Measurements from ENCODE around the gene RHCG. TPM values are rescaled to one million over a fixed set of nuclear protein-coding genes. Genes with fewer than 3 reads are reported as not detected.

Gene RHCG
- 1.0 TPM for total RNA-seq

GRCh38 chr15:89496155-89497098, at the start of gene RHCG:
RHCG (minus strand) TSS chr15:89496583; CDS start chr15:89496544, 39 bp downstream.

Other genes starting within 250 kb of the RHCG start
- 51.6 TPM for gene POLG, start 161.8 kb downstream of the RHCG start, total RNA-seq
- gene TICRR, start 78.9 kb upstream of the RHCG start, total RNA-seq = 2.4 TPM
- gene KIF7, start 158.9 kb upstream of the RHCG start, total RNA-seq = 15.8 TPM
- gene PLIN1, start 182.8 kb upstream of the RHCG start, total RNA-seq = 1.5 TPM
- 14.7 TPM for gene PEX11A, start 194.2 kb upstream of the RHCG start, total RNA-seq
- 0.66 TPM for gene WDR93, start 194.2 kb upstream of the RHCG start, total RNA-seq